ENCODE measurements around the gene SRM.
A peak's percentile ranks its signal among the peaks of the same experiment; 100 is the strongest.
"Not testable (repeated sequence)": the region's sequence is repeated elsewhere in the genome, so short reads cannot be mapped to it uniquely, and the experiment has no call there.

Gene SRM

DNA sequence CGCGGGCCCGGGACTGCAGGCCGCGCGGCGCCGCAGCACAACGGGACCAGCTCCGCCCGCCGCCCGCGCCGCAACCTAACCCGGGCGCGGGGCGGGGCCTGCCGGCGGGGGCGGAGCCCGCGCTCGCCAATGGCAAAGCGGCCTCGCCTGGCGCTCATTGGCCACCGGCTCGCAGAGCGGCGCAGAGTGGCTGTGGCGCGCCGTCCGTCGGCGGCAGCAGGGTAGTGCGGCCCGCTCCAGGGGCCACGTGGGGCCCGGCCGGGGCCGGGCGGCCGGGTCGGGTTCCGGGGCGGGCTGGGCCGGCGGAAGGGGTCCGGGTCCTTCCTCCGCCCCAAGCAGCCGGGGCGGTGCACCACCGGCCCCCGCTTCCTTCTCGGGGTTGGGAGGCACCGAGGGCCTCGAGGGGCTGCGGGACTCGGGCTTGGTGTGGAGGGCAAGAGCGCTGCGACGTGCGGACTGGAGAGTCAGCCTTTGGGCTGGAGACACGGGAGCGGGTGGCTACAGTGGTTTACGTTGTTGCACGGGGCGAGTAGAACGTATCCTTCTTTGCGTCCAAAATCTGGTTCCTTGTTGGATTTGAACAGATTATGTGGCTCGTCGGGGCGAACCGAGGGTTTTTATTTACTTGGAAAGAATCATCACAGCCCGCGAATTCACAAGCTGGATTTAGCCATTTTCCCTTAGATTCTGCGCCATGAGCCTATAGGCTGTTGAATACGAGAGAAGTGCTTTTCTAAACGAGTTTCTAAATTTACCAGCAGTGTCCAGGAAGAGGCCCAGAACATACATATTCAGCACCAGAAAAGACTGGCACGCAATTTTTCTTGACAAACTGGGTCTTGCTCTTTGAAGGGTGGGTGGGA lies at the start of gene SRM:
Gene SRM (minus strand): TSS at position 51 of the 863 bp plus-strand sequence. CDS start 75 bp downstream, outside the sequence.
- DNase-seq, result peak; percentile 97

DNA sequence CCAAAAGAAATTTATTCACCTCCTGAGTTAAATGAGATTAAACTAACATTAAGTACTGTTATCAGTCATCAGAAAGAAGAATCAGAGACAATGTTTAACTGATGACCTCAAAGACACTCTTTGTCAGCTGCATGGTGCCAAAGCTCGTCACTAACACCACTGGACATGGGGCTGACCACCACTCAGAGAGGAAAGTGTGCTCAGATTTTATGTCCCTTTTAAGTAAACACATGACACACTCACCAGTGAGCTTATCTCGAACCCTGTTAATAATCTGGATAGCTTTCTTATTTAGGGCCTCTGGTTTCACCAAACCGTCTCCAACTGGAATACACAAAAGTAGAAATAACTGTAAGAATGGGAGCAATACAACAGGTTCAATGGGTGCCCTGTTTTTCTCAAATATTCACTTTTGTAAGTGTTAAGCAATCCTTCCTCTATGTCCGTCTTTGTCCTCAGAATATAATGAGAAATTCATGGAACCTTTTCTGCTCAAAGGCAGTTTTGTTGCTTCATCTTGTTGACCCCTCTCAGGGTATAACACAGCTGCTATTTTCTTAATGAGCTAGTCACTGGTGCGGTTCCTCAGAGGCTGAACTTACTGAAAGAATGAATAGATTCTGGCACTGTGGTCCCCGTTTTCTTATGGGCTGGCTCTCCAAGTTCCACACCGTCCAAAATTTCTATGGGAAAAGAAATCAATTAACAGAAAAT lies 49.4 kb upstream of the SRM start:
- no peak for DNase-seq

DNA sequence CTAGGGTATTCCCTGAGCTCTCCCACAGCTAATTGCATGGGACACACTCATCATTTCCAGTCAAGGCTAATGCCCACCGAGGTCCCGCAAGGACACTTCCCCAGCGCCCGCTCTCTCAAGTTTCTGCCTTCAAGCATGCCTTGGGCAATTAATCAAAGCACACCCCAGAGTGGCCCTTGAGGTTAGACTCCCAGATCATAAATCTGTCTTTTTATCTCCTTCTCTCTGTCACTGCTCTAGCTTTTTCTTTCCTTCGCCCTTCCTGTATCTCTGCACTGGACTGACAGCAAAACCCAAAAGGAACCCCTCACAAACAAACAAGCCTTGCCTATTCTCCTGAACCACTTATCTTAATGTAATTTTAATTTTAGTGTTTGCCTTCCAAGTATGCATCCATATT lies 47.8 kb upstream of the SRM start:
- peak; percentile 34 for DNase-seq

DNA sequence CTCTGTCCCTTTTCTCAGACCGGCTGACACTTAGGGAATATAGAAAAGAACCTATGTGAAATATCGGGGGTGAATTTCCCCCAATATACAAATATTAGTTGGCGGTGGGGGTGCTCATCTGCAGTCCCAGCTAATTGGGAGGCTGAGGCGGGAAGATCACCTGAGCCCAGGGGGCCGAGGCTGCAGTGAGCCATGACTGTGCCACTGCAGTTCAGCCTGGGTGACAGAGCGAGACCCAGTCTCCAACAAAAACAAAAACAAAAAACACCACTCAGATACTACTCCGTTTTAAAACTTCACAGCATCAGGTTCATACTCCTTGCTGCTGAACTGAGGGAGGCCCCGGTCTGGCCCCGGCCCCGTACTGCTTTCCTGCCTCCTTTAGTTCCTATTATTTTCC lies 45.8 kb upstream of the SRM start:
- peak; percentile 14 for DNase-seq

DNA sequence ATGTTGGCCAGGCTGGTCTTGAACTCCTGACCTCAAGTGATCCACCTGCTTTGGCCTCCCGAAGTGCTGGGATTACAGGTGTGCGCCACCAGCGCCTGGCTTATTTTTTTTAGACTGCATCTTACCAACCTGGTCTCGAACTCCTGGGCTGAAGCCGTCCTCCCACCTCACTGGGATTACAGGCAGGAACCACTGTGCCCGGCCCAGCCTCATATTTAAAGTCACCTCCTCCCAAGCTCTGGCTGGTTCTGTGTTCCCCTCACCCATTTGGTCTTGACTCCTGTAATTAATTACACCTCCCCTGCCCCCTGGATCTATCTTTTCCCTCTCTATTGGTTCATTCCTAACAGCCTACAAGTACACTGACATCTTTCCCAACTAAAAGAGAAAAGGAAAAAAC lies 41.5 kb upstream of the SRM start:
- peak; percentile 22 for DNase-seq

DNA sequence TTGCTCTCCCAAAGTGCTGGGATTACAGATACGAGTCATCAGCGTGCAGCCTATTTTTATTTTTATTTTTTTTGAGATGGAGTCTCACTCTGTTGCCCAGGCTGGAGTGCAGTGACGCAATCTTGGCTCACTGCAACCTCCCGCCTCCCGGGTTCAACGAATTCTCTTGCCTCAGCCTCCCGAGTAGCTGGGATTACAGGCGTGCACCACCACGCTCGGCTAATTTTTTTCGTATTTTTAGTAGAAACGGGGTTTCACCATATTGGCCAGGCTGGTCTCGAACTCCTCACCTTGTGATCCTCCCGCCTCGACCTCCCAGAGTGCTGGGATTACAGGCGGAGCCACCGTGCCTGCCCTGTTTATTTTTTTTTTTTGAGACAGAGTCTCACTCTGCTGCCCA lies 41.0 kb upstream of the SRM start:
- DNase-seq, result peak; percentile 14

DNA sequence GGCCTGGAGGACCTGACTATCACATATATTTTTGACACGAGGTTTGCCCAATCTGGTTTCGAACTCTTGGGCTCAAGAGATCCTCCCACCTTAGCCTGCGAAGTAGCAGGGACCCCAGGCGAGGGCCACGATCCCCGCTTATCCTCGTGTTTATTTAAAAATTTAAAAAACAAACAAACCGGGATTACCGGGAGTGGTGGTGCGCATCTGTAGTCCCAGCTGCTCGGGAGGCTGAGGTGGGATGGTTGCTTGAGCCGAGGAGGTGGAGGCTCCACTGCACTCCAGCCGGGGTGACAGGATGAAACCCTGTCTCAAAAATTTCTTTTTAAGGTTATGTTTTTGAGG lies 40.3 kb upstream of the SRM start:
- DNase-seq, result no peak

DNA sequence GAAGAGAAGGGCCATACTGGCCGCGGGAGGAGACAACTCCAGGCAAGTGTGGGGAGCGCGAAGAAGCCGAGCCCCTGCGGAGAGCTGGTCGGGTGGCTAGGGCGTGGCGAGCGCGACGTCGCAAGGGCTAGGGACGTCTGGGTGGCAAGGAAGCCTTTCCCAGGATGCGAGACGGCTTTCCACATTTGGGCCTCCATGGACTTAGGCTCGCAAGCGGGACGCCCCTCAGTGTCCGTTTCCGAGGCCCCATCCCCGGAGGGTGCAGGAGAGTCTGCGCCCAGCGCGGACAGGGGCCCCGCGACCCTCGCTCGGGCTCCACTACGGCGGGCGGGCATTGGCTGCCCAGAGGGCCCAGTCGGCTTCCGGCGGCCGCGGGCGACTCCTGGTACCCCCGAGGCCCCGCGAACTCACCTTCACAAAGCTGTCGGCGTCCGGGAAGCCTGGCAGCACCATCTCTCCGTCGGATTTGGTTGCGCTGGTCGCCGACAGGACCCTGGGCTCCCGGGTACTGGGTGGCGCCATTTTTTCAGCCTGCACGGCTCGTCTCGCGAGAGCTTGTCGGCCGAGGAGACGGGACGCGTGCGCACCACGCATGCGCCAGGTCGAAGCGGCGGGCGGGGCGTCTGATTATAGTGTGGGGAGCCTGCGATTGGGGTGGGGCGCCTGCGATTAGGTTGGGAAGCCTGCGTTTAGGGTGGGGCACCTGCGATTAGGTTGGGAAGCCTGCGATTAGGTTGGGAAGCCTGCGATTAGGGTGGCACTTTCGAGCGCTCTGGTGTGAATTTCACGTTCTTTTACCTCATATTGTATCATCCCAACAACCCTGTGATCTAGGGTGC lies 39.7 kb upstream of the SRM start, which contains the start of gene EXOSC10:
Gene EXOSC10 (minus strand): TSS at position 560 of the 839 bp plus-strand sequence. CDS start 38 bp downstream, at position 522.
- DNase-seq, result peak; percentile 99

DNA sequence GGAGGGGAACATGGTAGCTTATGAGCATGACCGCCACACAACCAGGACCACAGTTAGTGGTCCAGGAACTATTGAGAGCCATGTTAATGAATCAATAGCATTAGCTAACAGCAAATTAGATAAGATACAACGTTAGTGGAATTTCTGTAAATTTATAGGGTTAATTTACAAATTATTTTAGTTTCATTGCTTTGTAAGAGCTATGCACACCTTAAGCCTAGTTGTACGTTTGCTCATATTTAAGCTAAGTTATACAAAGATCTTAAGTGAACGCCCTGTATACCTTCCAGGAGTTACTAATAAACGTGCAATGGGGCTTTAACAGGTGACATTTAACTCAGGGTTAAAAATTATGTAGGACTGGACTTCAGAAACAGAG lies 39.1 kb upstream of the SRM start:
- DNase-seq, result peak; percentile 16

DNA sequence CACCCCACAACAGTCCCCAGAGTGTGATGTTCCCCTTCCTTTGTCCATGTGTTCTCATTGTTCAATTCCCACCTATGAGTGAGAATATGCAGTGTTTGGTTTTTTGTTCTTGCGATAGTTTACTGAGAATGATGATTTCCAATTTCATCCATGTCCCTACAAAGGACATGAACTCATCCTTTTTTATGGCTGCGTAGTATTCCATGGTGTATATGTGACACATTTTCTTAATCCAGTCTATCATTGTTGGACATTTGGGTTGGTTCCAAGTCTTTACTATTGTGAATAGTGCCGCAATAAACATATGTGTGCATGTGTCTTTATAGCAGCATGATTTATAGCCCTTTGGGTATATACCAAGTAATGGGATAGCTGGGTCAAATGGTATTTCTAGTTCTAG lies 24.0 kb upstream of the SRM start:
- DNase-seq, result not testable (repeated sequence)

DNA sequence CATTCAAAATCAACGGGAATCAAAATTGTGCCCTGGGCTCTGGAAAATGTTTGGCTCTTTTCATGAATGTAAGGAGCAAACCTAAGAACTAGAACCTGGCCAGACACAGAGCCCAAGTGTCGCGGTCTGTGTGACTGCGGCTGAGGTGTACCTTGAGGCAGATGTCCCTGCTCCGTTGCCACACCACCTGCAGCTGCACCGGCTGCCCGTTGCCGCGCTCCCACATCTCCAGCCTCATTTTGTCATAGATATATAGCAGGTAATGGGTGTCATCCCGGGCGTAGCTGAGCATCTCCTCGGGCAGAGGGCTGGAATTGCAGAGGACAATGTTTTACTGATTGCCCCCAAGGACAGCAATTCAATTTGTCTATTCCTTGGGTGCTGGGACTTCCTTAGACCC lies 21.1 kb upstream of the SRM start:
- DNase-seq, result peak; percentile 12

DNA sequence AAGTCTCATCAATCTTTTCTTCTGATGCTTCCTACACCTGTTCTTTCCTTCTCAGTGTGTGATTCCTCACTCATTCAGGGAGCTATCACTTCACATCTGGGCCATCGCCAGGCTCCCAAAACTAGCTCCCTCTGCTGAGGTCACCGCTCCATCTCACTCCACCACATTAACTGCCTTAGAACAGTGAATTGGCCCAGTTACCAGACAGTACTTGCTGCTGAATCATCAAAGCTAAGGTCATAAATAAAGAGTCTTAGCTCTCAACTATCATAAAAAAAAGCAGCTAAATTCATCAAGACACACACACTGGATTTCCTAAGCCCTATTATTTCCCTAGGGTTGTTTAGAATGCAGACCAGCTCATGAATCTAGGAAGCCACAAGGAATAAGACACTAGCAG lies 18.8 kb upstream of the SRM start:
- DNase-seq, result peak; percentile 33

DNA sequence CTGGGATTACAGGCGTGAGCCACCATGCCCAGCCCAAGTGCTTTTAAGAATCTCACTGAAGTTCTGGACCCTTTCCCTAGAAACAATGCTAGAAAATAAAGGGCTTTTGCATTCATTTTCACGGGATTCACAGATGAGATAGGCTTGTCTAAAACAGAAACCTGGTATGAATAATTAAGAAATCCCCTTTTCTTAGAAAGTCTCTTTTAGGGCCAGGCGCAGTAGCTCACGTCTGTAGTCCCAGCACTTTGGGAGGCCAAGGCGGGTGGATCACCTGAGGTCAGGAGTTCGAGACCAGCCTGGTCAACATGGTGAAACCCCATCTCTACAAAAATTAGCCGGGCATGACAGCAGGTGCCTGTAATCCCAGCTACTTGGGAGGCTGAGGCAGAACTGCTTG lies 13.6 kb upstream of the SRM start:
- not testable (repeated sequence) for DNase-seq

DNA sequence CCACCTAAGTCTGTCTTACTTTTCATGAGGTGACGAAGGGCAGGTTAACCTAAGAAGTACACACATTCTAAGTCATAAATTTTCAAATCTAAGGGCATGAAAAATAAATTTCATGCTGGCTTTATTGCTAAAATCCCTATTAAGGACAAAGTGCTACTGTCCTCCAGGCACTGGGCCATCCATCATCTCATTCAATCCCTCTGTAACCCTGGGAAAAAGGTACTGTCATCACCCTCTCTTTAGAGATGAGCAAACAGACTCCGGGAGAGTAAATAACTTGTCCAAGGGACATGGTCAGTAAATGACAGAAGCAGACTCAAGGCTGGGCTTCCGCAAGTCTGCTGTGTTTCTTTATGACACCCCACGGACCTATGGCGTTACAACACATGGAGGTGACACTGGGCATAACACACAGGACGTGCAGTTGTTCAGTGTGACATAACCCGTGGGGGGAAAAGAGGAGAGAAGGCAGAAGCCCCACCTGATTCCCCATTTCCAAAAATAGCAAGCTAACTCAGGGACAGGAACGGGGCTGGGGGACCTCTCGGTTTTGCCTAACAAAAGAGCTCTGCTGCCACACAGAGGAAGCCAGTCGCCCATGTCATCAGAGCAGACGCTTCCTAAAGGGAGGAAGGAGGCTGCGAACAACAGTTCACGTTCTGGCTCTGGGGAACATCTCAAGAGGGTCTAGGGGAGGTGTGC lies 12.5 kb upstream of the SRM start:
- peak; percentile 49 for DNase-seq

DNA sequence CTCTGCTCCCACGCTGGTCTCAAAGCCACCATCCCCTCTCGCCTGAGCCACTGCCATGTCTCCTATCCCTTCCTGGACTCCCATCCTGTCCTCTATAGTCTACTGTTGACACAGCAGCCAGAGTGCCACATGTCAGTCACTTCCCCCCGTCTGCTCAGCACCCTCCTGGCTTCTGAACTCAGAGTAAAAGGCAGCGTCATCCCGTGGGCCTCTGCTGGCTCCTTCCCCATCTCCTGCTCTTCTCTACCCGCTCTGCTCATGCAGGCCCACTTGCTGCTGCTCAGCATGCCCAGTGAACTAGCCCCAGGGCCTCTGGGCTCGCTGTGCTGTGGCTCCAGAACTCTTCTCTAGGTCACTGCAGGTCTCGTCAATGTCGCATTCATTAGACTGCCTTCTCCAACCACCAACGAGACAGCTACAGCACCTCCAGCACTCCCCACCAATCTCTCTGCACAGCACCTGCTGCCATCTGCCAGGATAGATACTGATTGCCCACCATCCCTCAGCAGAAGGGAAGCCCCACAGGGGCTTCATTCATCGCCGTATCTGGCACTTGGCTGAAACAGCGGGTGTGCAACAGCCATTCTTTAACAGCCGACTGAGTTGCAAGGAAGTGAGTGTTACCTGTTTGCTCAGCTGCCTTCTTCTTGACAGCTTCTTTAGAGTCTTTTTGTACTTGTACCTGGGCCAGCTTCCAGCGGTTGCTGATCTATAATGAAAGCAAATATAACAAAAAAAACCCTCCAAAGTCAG lies 11.8 kb upstream of the SRM start:
- peak; percentile 56 for DNase-seq

DNA sequence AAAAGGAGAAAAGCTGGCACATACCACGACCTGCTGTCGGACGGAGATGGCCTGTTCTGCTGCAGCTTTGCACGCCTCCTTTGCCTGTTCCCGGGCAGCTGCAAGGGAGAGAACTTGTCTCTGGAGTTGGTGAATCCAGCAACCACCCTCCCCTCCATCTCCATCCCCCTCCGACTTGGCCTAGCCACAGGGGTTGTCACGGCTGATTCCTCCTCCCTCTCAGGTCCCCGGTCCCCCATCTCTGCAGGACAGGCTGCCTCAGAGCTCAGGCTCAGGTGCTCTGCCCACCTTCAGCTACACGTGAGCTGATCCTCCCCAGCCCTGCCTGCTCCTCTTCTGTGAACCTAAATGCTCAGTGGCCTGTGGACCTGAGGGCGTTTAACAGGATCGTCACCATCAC lies 11.1 kb upstream of the SRM start:
- peak; percentile 39 for DNase-seq

DNA sequence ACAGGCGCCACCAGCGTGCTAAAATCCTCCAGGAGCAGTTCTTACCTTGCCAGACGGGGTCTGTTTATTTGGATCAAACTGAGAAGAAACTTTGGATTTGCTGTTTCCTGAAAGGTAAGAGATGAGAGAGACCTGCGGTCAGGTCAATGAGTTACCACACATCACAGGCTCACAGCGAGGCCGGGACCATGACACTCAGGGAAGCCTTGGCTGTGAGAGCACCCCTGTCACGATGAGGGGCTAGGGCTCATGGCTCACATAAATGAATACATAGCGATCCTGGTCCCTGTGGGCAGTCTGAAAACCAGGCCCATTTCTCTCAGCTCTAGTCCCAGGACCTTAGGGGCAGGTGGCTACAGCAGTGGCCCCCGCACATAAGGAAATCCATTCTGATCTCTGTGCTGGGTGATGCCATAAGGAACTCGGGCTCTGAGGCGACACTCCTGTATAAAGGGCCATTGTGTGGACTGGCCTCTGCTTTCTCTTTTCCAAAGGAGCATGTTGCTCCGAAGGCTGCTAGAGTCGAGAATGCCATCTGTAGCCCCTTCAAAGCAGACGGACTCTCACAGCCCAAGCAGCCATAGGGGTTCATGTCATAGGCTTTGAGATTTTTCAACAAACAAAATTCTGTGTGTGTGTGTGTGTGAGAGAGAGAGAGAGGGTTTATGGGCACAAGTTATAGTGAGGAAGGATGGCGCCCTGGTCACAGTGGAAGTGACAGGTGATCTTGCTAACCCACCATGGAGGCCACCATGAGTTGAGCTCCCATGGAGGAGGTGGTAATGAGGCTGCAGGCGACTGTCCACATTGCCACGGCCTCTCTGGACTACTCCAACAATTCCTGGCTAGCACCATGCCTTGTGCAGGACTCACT lies 9.0 kb upstream of the SRM start:
- peak; percentile 36 for DNase-seq

DNA sequence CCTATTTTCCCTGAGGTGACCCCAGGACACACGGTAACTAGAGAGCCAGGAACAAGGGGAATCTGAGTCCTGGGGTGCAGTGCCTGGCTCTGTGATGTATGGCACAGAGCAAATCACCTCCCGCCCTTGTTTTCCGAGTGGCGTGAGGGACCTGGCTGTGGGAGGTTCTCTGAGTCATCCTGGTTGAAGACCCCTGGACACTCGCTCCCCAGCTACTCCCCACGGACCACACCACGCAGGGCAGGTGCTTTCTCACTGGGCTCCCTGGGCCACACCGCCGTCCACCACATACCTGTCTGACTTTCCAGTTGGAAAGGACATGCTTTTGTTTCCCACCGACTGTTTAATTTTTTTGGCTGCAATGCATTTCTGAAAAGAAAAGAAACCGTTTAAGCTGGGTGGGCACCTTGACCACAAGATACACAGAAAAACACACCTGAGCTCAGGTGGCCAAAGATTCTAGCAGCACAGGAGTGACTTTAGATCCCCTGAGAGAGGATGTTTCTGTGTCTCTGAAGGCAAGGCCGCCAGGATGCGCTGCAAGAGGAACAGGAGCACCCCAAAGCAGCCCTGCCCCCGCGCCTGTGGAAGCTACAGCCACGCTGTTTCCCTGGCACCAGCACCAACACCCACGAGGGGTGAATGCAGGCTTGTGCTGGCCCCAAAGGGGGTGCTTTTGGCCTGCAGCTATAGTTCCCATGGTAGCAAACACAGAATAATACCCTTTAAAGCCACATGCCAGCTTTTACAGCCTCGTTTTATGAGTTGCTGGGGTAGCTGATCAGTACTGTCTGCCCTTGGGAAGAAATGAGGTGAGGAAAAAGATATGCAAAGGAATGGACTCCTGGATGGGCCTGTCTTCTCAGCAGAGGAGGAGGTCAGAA lies 8.1 kb upstream of the SRM start:
- DNase-seq, result peak; percentile 56

DNA sequence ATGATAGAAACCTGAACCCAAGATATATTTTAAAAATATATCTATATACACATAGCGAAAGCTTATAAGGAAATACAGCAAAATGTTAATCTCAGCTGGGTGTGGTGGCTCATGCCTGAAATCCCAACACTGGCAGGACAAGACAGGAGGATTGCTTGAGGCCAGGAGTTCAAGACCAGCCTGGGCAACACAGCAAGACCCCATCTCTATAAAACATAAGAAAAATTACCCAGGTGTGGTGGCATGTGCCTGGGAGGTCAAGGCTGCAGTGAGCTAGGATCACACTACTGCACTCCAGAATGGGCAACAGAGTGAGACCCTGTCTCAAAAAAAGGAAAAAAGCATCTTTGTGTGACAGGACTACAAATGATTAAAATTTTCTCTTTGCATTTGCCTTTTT lies 6.0 kb upstream of the SRM start:
- peak; percentile 6 for DNase-seq

DNA sequence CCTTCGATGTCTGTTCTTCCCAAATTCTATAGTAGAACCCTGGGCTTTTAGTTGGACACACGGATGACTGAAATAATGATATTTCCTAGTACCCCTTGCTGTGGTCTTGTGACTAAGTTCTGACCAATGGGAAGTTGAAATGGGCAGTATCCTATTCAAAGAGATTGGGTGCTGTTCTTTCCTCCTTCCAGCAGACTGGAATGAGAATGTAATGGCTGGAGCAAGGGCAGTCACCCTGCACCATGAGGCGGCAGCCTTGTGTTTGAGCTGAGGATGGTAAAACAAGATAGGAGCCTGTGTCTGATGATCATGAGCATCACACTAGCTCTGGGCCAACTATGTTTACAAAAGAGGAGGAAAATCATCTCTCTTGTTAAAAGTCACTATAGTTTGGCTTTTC lies 5.1 kb upstream of the SRM start:
- no peak for DNase-seq

Measured in activated effector memory CD4-positive, alpha-beta T cell treated with anti-CD3 and anti-CD28 coated beads, Interleukin-2, amount 50 U/mL, for 16 hours (primary cell).